GM12878 (cell line): ENCODE results near the gene CXCL17. TPM values are rescaled to one million over a fixed set of nuclear protein-coding genes. Genes with fewer than 3 reads are reported as not detected.

ENCODE experiments used
- ATAC-seq: fragments of 200-7000 bp; cut with Tn5 transposase; 3 replicates; pipeline ENCODE4 v1.9.1; 2020; ENCODE audit warnings: mild to moderate bottlenecking, moderate library complexity
- BruUV-seq: library from RNA; stranded (reverse); fragments of 400-500 nt; replicated peaks from 2 replicates; lab custom pipeline; 2021; lab: Mats Ljungman, UMichigan
- CTCF ChIA-PET: fragments of 300-600 bp; sonication (Branson Sonifier 250); formaldehyde crosslinking; extraction: SDS; loops from one replicate; lab custom pipeline; 2021; ENCODE audit warnings: inconsistent platforms; lab: Yijun Ruan, JAX
- POLR2A ChIA-PET: fragments of 350-600 bp; formaldehyde crosslinking; extraction: SDS; loops from one replicate; lab custom pipeline; 2021; ENCODE audit warnings: inconsistent platforms; lab: Charles Lee
- RAD21 ChIA-PET: fragments of 300-600 bp; sonication (Branson Sonifier 250); formaldehyde crosslinking; loops from one replicate; lab custom pipeline; 2023; ENCODE audit warnings: antibody characterized with exemption; ENCODE audit not compliant: unreplicated experiment; lab: Charles Lee
- SMC1A ChIA-PET: fragments of 300-600 bp; sonication (Branson Sonifier 250); formaldehyde crosslinking; loops from one replicate; lab custom pipeline; 2023; ENCODE audit not compliant: unreplicated experiment, uncharacterized antibody; lab: Charles Lee
- DNase-seq: peaks from one replicate; pipeline ENCODE4 v3.0.0-alpha.2; 2011; ENCODE audit warnings: low read depth, low spot score
- FAIRE-seq: peaks from 3 replicates; lab custom pipeline; 2011; peaks lifted over from hg19 to GRCh38; lab: Jason Lieb, UNC
- H2AFZ ChIP-seq: 2 replicates; pipeline ENCODE4 v1.6.0; 2011; ENCODE audit warnings: low read depth, low read length, control low read depth; ENCODE audit not compliant: control insufficient read depth
- H3K27ac ChIP-seq: 2 replicates; pipeline ENCODE4 v1.5.1; 2011; ENCODE audit warnings: control low read depth; ENCODE audit not compliant: control insufficient read depth, insufficient read depth
- H3K27me3 ChIP-seq, 2 experiments: replicated peaks in 1 of 2; 2 replicates each; pipeline versions ENCODE4 v1.6.0 to v1.6.1; 2011; ENCODE audit warnings: low read length in 1 of 2; ENCODE audit not compliant: control insufficient read depth in 2 of 2, insufficient read depth in 2 of 2
- H3K36me3 ChIP-seq, 2 experiments: 2 replicates each; pipeline ENCODE4 v1.5.1; 2011; ENCODE audit warnings: low read length in 1 of 2; ENCODE audit not compliant: control insufficient read depth in 2 of 2, insufficient read depth in 2 of 2
- H3K4me1 ChIP-seq: 2 replicates; pipeline ENCODE4 v1.6.1; 2011; ENCODE audit warnings: mild to moderate bottlenecking, low read length, moderate library complexity, mixed read lengths; ENCODE audit not compliant: control insufficient read depth, insufficient read depth
- H3K4me2 ChIP-seq: 2 replicates; pipeline ENCODE4 v1.6.0; 2011; ENCODE audit warnings: control low read depth; ENCODE audit not compliant: control insufficient read depth, insufficient read depth
- H3K4me3 ChIP-seq: fragments of 200-600 bp; sonication (generic); 2 replicates; pipeline ENCODE4 v1.5.1; 2016
- H3K79me2 ChIP-seq: 2 replicates; pipeline ENCODE4 v1.6.0; 2011; ENCODE audit warnings: low read length; ENCODE audit not compliant: control insufficient read depth, insufficient read depth
- H3K9ac ChIP-seq: 2 replicates; pipeline ENCODE4 v1.8.0; 2011; ENCODE audit warnings: low read length, control low read depth, mixed read lengths; ENCODE audit not compliant: control insufficient read depth, insufficient read depth
- H3K9me3 ChIP-seq: replicated peaks from 3 replicates; pipeline ENCODE4 v1.5.1; 2011; ENCODE audit warnings: mild to moderate bottlenecking, low read length; ENCODE audit not compliant: control insufficient read depth, insufficient read depth
- H4K20me1 ChIP-seq: 2 replicates; pipeline ENCODE4 v1.6.0; 2011; ENCODE audit not compliant: control insufficient read depth, insufficient read depth
- CREB1 ChIP-seq: IDR thresholded peaks from 2 replicates; pipeline ENCODE4 v1.6.1; 2012; ENCODE audit warnings: low read depth, mild to moderate bottlenecking, inconsistent platforms
- FOXM1 ChIP-seq: IDR thresholded peaks from 2 replicates; pipeline ENCODE4 v1.6.1; 2012; ENCODE audit warnings: low read depth, mild to moderate bottlenecking, inconsistent platforms, low read length, moderate library complexity
- GATAD2B ChIP-seq: fragments of 450-650 bp; conservative IDR thresholded peaks from 2 replicates; pipeline ENCODE4 v1.6.1; 2017; ENCODE audit warnings: low read depth, mild to moderate bottlenecking, moderate library complexity
- IRF4 ChIP-seq: IDR thresholded peaks from 2 replicates; pipeline ENCODE4 v1.6.1; 2011; ENCODE audit warnings: low read depth, low read length
- LARP7 ChIP-seq: fragments of 450-650 bp; IDR thresholded peaks from 2 replicates; pipeline ENCODE4 v1.6.1; 2017; ENCODE audit warnings: mild to moderate bottlenecking
- MYC ChIP-seq: IDR thresholded peaks from 2 replicates; pipeline ENCODE4 v1.6.1; 2011; ENCODE audit warnings: mild to moderate bottlenecking, low read length, moderate library complexity, inconsistent platforms; ENCODE audit not compliant: insufficient read depth, insufficient replicate concordance, insufficient read length, severe bottlenecking
- NFYA ChIP-seq: IDR thresholded peaks from 2 replicates; pipeline ENCODE4 v1.6.1; 2011; ENCODE audit warnings: low read depth, mild to moderate bottlenecking, low read length, improper control_type of control experiment, borderline replicate concordance
- NR2C2 ChIP-seq: IDR thresholded peaks from 2 replicates; pipeline ENCODE4 v1.6.1; 2011; ENCODE audit warnings: borderline replicate concordance, low read depth; ENCODE audit not compliant: control insufficient read depth, insufficient read length
- POLR2AphosphoS5 ChIP-seq: IDR thresholded peaks from 2 replicates; pipeline ENCODE4 v1.6.1; 2011; ENCODE audit warnings: mild to moderate bottlenecking, low read length, inconsistent platforms
- SIN3A ChIP-seq: IDR thresholded peaks from 2 replicates; pipeline ENCODE4 v1.6.1; 2012; ENCODE audit warnings: low read depth, low read length, improper control_type of control experiment
- SMAD1 ChIP-seq: fragments of 450-650 bp; IDR thresholded peaks from 2 replicates; pipeline ENCODE4 v1.6.1; 2018; ENCODE audit warnings: mild to moderate bottlenecking, low read depth; ENCODE audit not compliant: partially characterized antibody
- SPI1 ChIP-seq: IDR thresholded peaks from 2 replicates; pipeline ENCODE4 v1.6.1; 2011; ENCODE audit warnings: low read depth, mild to moderate bottlenecking, low read length, moderate library complexity, borderline replicate concordance; ENCODE audit not compliant: insufficient read depth
- TARDBP ChIP-seq: IDR thresholded peaks from 2 replicates; pipeline ENCODE4 v1.6.1; 2016; ENCODE audit warnings: borderline replicate concordance
- YBX1 ChIP-seq: fragments of 450-650 bp; IDR thresholded peaks from 2 replicates; pipeline ENCODE4 v1.6.1; 2016; ENCODE audit warnings: antibody characterized with exemption
- WGBS: methylation state at CpG from one replicate; pipeline ENCODE4 v1.1.6; 2016; ENCODE audit warnings: low lambda C conversion rate; ENCODE audit not compliant: insufficient replicate concordance, insufficient coverage; ENCODE audit errors: missing lambda C conversion rate; 5-methylcytosine and 5-hydroxymethylcytosine counted together
- in situ Hi-C: fragments of 300-500 bp; cut with MboI; formaldehyde crosslinking; loops from 9 replicates; pipeline ENCODE4 v1.14.3; 2018; ENCODE audit warnings: mixed read lengths
- intact Hi-C: fragments of 100-400 bp; cut with micrococcal nuclease; formaldehyde crosslinking; loops from one replicate; pipeline ENCODE4 v1.14.2; 2022; ENCODE audit not compliant: unreplicated experiment
- polyA plus RNA-seq, 11 experiments: library from polyadenylated mRNA; depleted of rRNA in 4 of 11; unstranded in 6 of 11; stranded (reverse) in 5 of 11; fragments of >200 nt; fragmentation: Nextera tagmentation in 4 of 11; fragmentation: Illumina TruSeq in 1 of 11; extraction: Ambion mirVana in 4 of 11; extraction: Trizol in 1 of 11; gene quantifications; 1 replicate in 1 of 11; 2 replicates in 10 of 11; pipeline versions ENCODE4 v1.2.1 to v1.2.3, GENCODE V29; 2011 to 2016; ENCODE audit warnings: inconsistent platforms in 2 of 11, missing spikeins in 2 of 11, low read depth in 1 of 11
- total RNA-seq, 4 experiments: library from RNA; depleted of rRNA in 3 of 4; stranded (reverse); fragments of >200 nt in 3 of 4; fragmentation: Illumina TruSeq in 1 of 4; extraction: Trizol in 1 of 4; gene quantifications; 2 replicates each; pipeline versions ENCODE4 v1.2.1 to v1.2.3, GENCODE V29; 2013 to 2021
- TF ChIP-seq, protein P1 (sequence below): fragments of 450-650 bp; formaldehyde crosslinking; IDR thresholded peaks from 2 replicates; pipeline ENCODE4 v1.4.0; 2020; ENCODE audit warnings: mild to moderate bottlenecking, moderate library complexity
- TF ChIP-seq, protein P2 (sequence below): IDR thresholded peaks from 2 replicates; pipeline ENCODE4 v1.6.1; 2011; ENCODE audit warnings: borderline replicate concordance, low read depth, mild to moderate bottlenecking, moderate library complexity, low read length; ENCODE audit not compliant: insufficient read depth, poor library complexity, severe bottlenecking
- TF ChIP-seq, protein P3 (sequence below): IDR thresholded peaks from 2 replicates; pipeline ENCODE4 v1.6.1; 2012; ENCODE audit warnings: low read depth, low read length, improper control_type of control experiment

The CXCL17 gene
- total and polyA plus RNA-seq, 10 of the 15 experiments (the other 5 are each of a cell fraction or from before 2014, with no cell fraction given), result 0.13 to 0.24 (median 0.15) TPM; not detected in 7

DNA sequence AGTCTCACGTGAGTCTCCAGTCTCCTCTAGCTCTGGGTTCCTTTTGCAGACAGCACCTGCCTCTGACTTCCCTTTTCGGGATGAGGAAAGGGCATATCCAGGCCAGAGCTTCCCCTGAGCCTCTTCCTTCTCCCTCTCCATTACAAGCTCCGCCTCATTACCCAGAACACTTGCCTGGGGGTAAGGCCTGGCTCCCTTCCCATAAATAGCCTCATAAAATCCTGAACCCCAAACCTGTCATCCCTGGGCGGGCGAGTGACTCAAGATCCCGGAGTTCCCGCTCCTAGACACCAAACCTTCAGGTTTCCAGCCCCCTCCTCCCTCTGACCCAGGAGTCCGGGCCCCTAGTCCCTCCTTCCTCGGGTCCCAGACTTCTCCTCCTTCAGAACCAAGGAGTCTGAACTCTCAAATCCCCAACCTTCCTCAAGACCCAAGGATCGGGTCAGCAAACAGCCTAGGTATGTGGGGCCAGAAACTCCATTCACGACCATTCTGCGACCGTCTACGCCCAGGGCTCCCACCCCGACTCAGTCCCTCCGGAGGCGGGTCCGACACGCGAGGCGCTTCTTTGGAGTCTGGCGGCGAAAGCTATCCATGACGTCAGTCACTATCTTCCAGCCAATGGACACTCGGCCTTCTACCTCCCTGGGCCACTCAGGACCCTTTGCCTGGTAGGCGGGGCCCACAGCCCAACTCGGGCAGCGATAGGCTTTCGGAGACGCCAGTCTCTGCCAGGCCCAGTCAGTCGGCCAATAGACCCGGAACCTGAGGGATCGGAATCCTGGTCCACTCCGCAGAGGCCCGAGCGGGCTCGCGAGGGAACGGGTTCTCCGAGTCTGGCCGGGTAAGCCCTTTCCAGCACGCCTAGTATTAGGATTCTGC is 46.1 kb downstream of the CXCL17 start:
- ChIA-PET SMC1A (interaction anchor here (1.1 to 2.9 kb wide), 7 partner anchors 10 to 54 kb away, joined by 4 to 8 read pairs (median 5); no protein-coding TSS in a partner anchor), POLR2A (interaction anchor here (0.6 to 1.6 kb wide), 8 partner anchors 16 to 537 kb away, joined by 3 to 8 read pairs (median 4); partner anchors contain the start of gene RPS19), RAD21 (interaction anchor here (0.9 to 1.8 kb wide), 6 partner anchors 10 to 265 kb away, joined by 3 to 4 read pairs (median 4); partner anchors contain the start of gene GSK3A), CTCF (interaction anchor here (0.6 to 2.3 kb wide), 16 partner anchors 10 to 576 kb away, joined by 3 to 10 read pairs (median 5); no protein-coding TSS in a partner anchor)
- Histone ChIP-seq H3K27me3 (no peaks in the 10 kb centered on the region), H3K4me3 (peak overlapping the region; percentile 97), H3K4me2 (peak overlapping the region; percentile 98), H4K20me1 (no peaks in the 10 kb centered on the region), H3K4me1 (peaks cover 8% of the 10 kb centered on the region), H3K36me3 (no peaks in the 10 kb centered on the region), H2AFZ (peak overlapping the region; percentile 95), H3K9ac (peak overlapping the region; percentile 78), H3K9me3 (no peaks in the 10 kb centered on the region), H3K27ac (peak overlapping the region; percentile 80), H3K79me2 (peaks cover 5% of the 10 kb centered on the region)
- intact Hi-C loops (loop anchor here (2.0 kb wide), 1 partner anchor 72 kb away; the partner anchor contains the start of gene MEGF8), in situ Hi-C loops (no loop called here)
- BruUV-seq, result TSS peak; percentile 93
- under 1% methylated on average over 42 of the region's 42 CpGs for WGBS
- ATAC-seq (peak; percentile 99), FAIRE-seq (peak; percentile 99), DNase-seq (peak; percentile 98)
- TF ChIP-seq NFYA, result peak; percentile 88
- TF ChIP-seq, protein P1, sequence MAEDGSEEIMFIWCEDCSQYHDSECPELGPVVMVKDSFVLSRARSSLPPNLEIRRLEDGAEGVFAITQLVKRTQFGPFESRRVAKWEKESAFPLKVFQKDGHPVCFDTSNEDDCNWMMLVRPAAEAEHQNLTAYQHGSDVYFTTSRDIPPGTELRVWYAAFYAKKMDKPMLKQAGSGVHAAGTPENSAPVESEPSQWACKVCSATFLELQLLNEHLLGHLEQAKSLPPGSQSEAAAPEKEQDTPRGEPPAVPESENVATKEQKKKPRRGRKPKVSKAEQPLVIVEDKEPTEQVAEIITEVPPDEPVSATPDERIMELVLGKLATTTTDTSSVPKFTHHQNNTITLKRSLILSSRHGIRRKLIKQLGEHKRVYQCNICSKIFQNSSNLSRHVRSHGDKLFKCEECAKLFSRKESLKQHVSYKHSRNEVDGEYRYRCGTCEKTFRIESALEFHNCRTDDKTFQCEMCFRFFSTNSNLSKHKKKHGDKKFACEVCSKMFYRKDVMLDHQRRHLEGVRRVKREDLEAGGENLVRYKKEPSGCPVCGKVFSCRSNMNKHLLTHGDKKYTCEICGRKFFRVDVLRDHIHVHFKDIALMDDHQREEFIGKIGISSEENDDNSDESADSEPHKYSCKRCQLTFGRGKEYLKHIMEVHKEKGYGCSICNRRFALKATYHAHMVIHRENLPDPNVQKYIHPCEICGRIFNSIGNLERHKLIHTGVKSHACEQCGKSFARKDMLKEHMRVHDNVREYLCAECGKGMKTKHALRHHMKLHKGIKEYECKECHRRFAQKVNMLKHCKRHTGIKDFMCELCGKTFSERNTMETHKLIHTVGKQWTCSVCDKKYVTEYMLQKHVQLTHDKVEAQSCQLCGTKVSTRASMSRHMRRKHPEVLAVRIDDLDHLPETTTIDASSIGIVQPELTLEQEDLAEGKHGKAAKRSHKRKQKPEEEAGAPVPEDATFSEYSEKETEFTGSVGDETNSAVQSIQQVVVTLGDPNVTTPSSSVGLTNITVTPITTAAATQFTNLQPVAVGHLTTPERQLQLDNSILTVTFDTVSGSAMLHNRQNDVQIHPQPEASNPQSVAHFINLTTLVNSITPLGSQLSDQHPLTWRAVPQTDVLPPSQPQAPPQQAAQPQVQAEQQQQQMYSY, result peak; percentile 33; the same call in 1 of the 2 replicates
- TF ChIP-seq YBX1, result no peak
- TF ChIP-seq, protein P2, sequence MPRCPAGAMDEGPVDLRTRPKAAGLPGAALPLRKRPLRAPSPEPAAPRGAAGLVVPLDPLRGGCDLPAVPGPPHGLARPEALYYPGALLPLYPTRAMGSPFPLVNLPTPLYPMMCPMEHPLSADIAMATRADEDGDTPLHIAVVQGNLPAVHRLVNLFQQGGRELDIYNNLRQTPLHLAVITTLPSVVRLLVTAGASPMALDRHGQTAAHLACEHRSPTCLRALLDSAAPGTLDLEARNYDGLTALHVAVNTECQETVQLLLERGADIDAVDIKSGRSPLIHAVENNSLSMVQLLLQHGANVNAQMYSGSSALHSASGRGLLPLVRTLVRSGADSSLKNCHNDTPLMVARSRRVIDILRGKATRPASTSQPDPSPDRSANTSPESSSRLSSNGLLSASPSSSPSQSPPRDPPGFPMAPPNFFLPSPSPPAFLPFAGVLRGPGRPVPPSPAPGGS, result no peak
- TF ChIP-seq, protein P3, sequence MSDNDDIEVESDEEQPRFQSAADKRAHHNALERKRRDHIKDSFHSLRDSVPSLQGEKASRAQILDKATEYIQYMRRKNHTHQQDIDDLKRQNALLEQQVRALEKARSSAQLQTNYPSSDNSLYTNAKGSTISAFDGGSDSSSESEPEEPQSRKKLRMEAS, result peak; percentile 54; the same call in 1 of the 2 replicates
- TF ChIP-seq SIN3A, result peak; percentile 70; the same call in 1 of the 2 replicates
- peak; percentile 26; the same call in 1 of the 2 replicates for TF ChIP-seq SPI1
- peak; percentile 95 for TF ChIP-seq CREB1
- TF ChIP-seq IRF4, result no peak
- no peak for TF ChIP-seq FOXM1
- no peak for TF ChIP-seq SMAD1
- no peak for TF ChIP-seq GATAD2B
- TF ChIP-seq LARP7, result peak; percentile 34; the same call in 1 of the 2 replicates
- peak; percentile 89 for TF ChIP-seq POLR2AphosphoS5
- no peak for TF ChIP-seq TARDBP
- no peak for TF ChIP-seq MYC
- TF ChIP-seq NR2C2, result no peak
